ENCODE measurements around the gene VPS13D. TPM values are rescaled to one million over a fixed set of nuclear protein-coding genes. Genes with fewer than 3 reads are reported as not detected.

VPS13D gene
- total RNA-seq, 1 experiment from 2014 or later: 20.2 TPM

DNA sequence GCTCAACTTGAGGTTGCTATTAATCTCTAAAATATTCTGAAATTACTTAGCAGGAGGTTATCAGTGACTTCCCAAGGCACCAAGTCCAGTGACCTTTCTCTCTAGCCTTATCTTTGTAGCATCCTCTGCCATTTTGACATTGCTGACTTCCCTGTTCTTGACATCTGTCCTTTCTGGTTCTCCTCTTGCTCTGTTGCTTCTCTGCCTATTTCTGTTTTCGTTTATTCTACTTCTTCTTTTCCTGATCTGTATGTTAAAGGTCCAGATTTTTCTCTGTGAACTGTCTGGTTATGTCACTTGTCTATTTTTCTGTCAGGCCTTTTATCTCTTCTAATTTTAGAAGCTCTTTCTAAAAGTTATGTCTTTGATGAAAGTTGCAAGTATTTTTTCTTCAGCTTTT is 178.8 kb downstream of the VPS13D start:
- Histone ChIP-seq H3K4ac (ENCODE audit: low read depth, low read length) (no peak overlapping the region), H3K4me2 (ENCODE audit: insufficient read depth, insufficient read length, low read length) (no peak overlapping the region), H3K23me2 (ENCODE audit: insufficient read length, low read depth, low read length, poor library complexity, severe bottlenecking) (no peaks in the 10 kb centered on the region), H2BK20ac (ENCODE audit: low read depth, low read length, poor library complexity, severe bottlenecking) (no peak overlapping the region), H3K18ac (ENCODE audit: insufficient read length, low read depth, low read length) (no peak overlapping the region), H3K27me3 (ENCODE audit: insufficient read depth, low read length) (no peaks in the 10 kb centered on the region), H3K79me2 (ENCODE audit: insufficient read depth, low read length) (no peaks in the 10 kb centered on the region), H3K23ac (ENCODE audit: insufficient read length, low read depth, low read length) (no peak overlapping the region), H3T11ph (ENCODE audit: low read length) (no peak overlapping the region), H4K20me1 (ENCODE audit: control insufficient read depth, insufficient read depth, insufficient read length) (no peaks in the 10 kb centered on the region), H3K79me1 (ENCODE audit: insufficient read depth, low read depth, low read length, poor library complexity, severe bottlenecking) (no peaks in the 10 kb centered on the region), H3K9ac (ENCODE audit: extremely low read depth, insufficient read length, low read length) (no peak overlapping the region), H2BK120ac (ENCODE audit: low read depth, low read length, poor library complexity, severe bottlenecking) (no peak overlapping the region), H4K91ac (ENCODE audit: insufficient read length, low read depth, low read length) (no peak overlapping the region), H3K9me3 (ENCODE audit: control insufficient read depth, low read depth, low read length) (no peaks in the 10 kb centered on the region), H2BK5ac (ENCODE audit: insufficient read length, low read length) (no peak overlapping the region), H4K5ac (ENCODE audit: insufficient read length, low read depth, low read length) (no peak overlapping the region), H3K14ac (ENCODE audit: insufficient read depth, low read length) (no peak overlapping the region), H2BK15ac (ENCODE audit: low read depth, low read length) (no peak overlapping the region), H3K4me1 (ENCODE audit: insufficient read depth, low read length) (no peaks in the 10 kb centered on the region), H3K27ac (ENCODE audit: insufficient read length, low read depth, low read length) (no peak overlapping the region), H2AK5ac (ENCODE audit: insufficient read length, low read length) (no peak overlapping the region), H2AFZ (ENCODE audit: low read length) (no peak overlapping the region), H3K56ac (ENCODE audit: insufficient read length, low read depth, low read length) (no peak overlapping the region), H4K8ac (replicated peaks; ENCODE audit: insufficient read length, low read depth, low read length) (no peak overlapping the region), H2BK12ac (ENCODE audit: insufficient read length, low read depth, low read length) (no peak overlapping the region)
- TF ChIP-seq CTCF (conservative IDR thresholded peaks at IDR 0.05): no peak
- Mint-ChIP-seq H3K27ac (no peak overlapping the region; a peak in 1 of 7 replicates), H3K9me3 (peaks cover 8 to 9% of the 10 kb centered on the region in 2 experiments), H3K4me1 (peaks cover 5 to 11% of the 10 kb centered on the region in 2 experiments; a peak in 3 of 4 replicates), H3K27me3 (ENCODE audit: low read depth) (no peaks in the 10 kb centered on the region), H3K4me3 (no peak overlapping the region), H3K36me3 (ENCODE audit: insufficient read depth in 1 of 3, low read depth in 3 of 3) (peaks cover 11 to 38% (median 33%) of the 10 kb centered on the region in 3 experiments; a peak in 6 of 7 replicates)
- DNase-seq: no peak
- WGBS (ENCODE audit: extremely low coverage, insufficient read length, low lambda C conversion rate): no CpG with 5 or more reads among the region's 1 CpG

All from H9 (cell line).